Ascending aorta (tissue), 2 donors: ENCODE results near the gene MYCBPAP. TPM values are rescaled to one million over a fixed set of nuclear protein-coding genes. Genes with fewer than 3 reads are reported as not detected.

Experiments
- DNase-seq, 2 donors: peaks; one replicate each; pipeline ENCODE4 v3.0.0-alpha.2; 2019; ENCODE audit warnings: low spot score in 2 of 2
- H3K27ac ChIP-seq, 2 donors: fragments of 200-600 bp; sonication (generic); one replicate each; pipeline ENCODE4 v1.5.1; 2016 to 2017; ENCODE audit warnings: mild to moderate bottlenecking in 1 of 2
- H3K27me3 ChIP-seq: fragments of 200-600 bp; sonication (generic); one replicate; pipeline ENCODE4 v1.5.1; 2017
- H3K36me3 ChIP-seq, 2 donors: fragments of 200-600 bp; sonication (generic); one replicate each; pipeline ENCODE4 v1.5.1; 2016
- H3K4me1 ChIP-seq, 2 donors: fragments of 200-600 bp; sonication (generic); one replicate each; pipeline ENCODE4 v1.5.1; 2016 to 2017; ENCODE audit warnings: mild to moderate bottlenecking in 1 of 2
- H3K4me3 ChIP-seq, 2 donors: fragments of 200-600 bp; sonication (generic); one replicate each; pipeline ENCODE4 v1.5.1; 2016 to 2017; ENCODE audit warnings: mild to moderate bottlenecking in 1 of 2
- H3K9me3 ChIP-seq, 2 donors: fragments of 200-600 bp; sonication (generic); one replicate each; pipeline ENCODE4 v1.5.1; 2016
- CTCF ChIP-seq, 3 experiments: fragments of 200-600 bp in 2 of 3; fragments of 450-650 bp in 1 of 3; sonication (generic) in 2 of 3; IDR thresholded peaks; one replicate each; pipeline ENCODE4 v1.5.1; 2016 to 2019; ENCODE audit warnings: antibody characterized with exemption in 3 of 3, mild to moderate bottlenecking in 1 of 3, moderate library complexity in 1 of 3
- intact Hi-C: fragments of 100-400 bp; cut with DNase I; formaldehyde crosslinking; loops from one replicate; pipeline ENCODE4 v1.15.1; 2023
- total RNA-seq: library from RNA; depleted of rRNA; stranded (reverse); fragments of >200 nt; gene quantifications from one replicate; pipeline ENCODE4 v1.1.0, GENCODE V29; 2016

Gene MYCBPAP
- total RNA-seq, 1 donor from 2014 or later, result 7.9 TPM

GRCh38 chr17:50465635-50466034 lies 42.6 kb upstream of the MYCBPAP start:
- Histone ChIP-seq H3K4me1 (peaks cover 0 to 9% of the 10 kb centered on the region in 2 donors), H3K9me3 (no peaks in the 10 kb centered on the region), H3K27me3 (peaks cover 4% of the 10 kb centered on the region), H3K27ac (no peak overlapping the region), H3K4me3 (no peak overlapping the region), H3K36me3 (peaks cover 0 to 3% of the 10 kb centered on the region in 2 donors)
- intact Hi-C loops, result no loop called here
- TF ChIP-seq CTCF (IDR thresholded peaks at IDR 0.05), result no peak
- no peak for DNase-seq

- Histone ChIP-seq H3K27ac (no peak overlapping the region), H3K4me1 (peaks cover 0 to 9% of the 10 kb centered on the region in 2 donors), H3K27me3 (peaks cover 4% of the 10 kb centered on the region), H3K36me3 (peaks cover under 1 to 6% of the 10 kb centered on the region in 2 donors), H3K9me3 (no peaks in the 10 kb centered on the region), H3K4me3 (no peak overlapping the region)
- intact Hi-C loops, result no loop called here
- no peak for TF ChIP-seq CTCF (IDR thresholded peaks at IDR 0.05)
- no peak for DNase-seq
Measured at GRCh38 chr17:50466371-50467113, 41.7 kb upstream of the MYCBPAP start.

GRCh38 chr17:50467114-50467854 lies 41.0 kb upstream of the MYCBPAP start:
- H3K4me1 ChIP-seq, result peaks cover 0 to 9% of the 10 kb centered on the region in 2 donors
- intact Hi-C loops, result no loop called here
- peaks cover 4% of the 10 kb centered on the region for H3K27me3 ChIP-seq
- no peak for DNase-seq
- H3K36me3 ChIP-seq, result peaks cover 0 to 8% of the 10 kb centered on the region in 2 donors
- no peak overlapping the region for H3K4me3 ChIP-seq
- no peak for TF ChIP-seq CTCF (IDR thresholded peaks at IDR 0.05)
- H3K27ac ChIP-seq, result no peak overlapping the region
- H3K9me3 ChIP-seq, result no peaks in the 10 kb centered on the region

- Histone ChIP-seq H3K27me3 (peaks cover 4% of the 10 kb centered on the region), H3K4me1 (peaks cover 0 to 9% of the 10 kb centered on the region in 2 donors), H3K36me3 (peaks cover 0 to 10% of the 10 kb centered on the region in 2 donors), H3K9me3 (no peaks in the 10 kb centered on the region), H3K27ac (no peak overlapping the region), H3K4me3 (no peak overlapping the region)
- TF ChIP-seq CTCF (IDR thresholded peaks at IDR 0.05), result no peak
- DNase-seq, result no peak
- intact Hi-C loops, result no loop called here
Measured at GRCh38 chr17:50467855-50468303, 40.4 kb upstream of the MYCBPAP start.

- intact Hi-C loops, result no loop called here
- H3K27ac ChIP-seq, result no peak within 1 kb of the TSS
- peaks cover 0 to 11% of the 10 kb centered on the region in 2 donors for H3K36me3 ChIP-seq
- no peaks in the 10 kb centered on the region for H3K9me3 ChIP-seq
- no peak for DNase-seq
- no peak for TF ChIP-seq CTCF (IDR thresholded peaks at IDR 0.05)
- peaks cover 0 to 9% of the 10 kb centered on the region in 2 donors for H3K4me1 ChIP-seq
- peaks cover 4% of the 10 kb centered on the region for H3K27me3 ChIP-seq
- peak within 1 kb of the TSS; percentile 40 to 56 for H3K4me3 ChIP-seq
Measured at GRCh38 chr17:50468304-50469207, 39.7 kb upstream of the MYCBPAP start, which contains the start of gene CHAD. TSS of gene CHAD (minus strand) at chr17:50468880. CDS start at chr17:50468813, 67 bp downstream.
